IMR-90 (cell line): ENCODE measurements around the gene POLG2. TPM values are rescaled to one million over a fixed set of nuclear protein-coding genes. Genes with fewer than 3 reads are reported as not detected.

Source experiments
- ATAC-seq: fragments of 200-7000 bp; cut with Tn5 transposase; 2 replicates; pipeline ENCODE4 v1.9.1; 2020; ENCODE audit warnings: low read depth, mild to moderate bottlenecking, moderate library complexity
- BruUV-seq: library from RNA; stranded (reverse); fragments of 400-500 nt; replicated peaks from 2 replicates; lab custom pipeline; 2021; lab: Mats Ljungman, UMichigan
- CTCF ChIA-PET: fragments of 300-600 bp; formaldehyde crosslinking; extraction: SDS; loops from one replicate; lab custom pipeline; 2021; ENCODE audit warnings: antibody characterized with exemption; lab: Yijun Ruan, JAX
- POLR2A ChIA-PET: fragments of 300-600 bp; sonication (Branson Sonifier 250); formaldehyde crosslinking; loops from one replicate; lab custom pipeline; 2022; ENCODE audit warnings: antibody characterized with exemption; ENCODE audit not compliant: unreplicated experiment; lab: Charles Lee
- DNase-seq: peaks from one replicate; pipeline ENCODE4 v3.0.0; 2013
- H2AFZ ChIP-seq: replicated peaks from 2 replicates; pipeline ENCODE3; 2013; ENCODE audit warnings: low read length, mild to moderate bottlenecking; ENCODE audit not compliant: poor library complexity
- H2AK5ac ChIP-seq: 2 replicates; pipeline ENCODE4 v1.6.1; 2013; ENCODE audit warnings: low read depth, low read length, inconsistent platforms
- H2AK9ac ChIP-seq: replicated peaks from 2 replicates; pipeline ENCODE3; 2013; ENCODE audit warnings: mild to moderate bottlenecking, low read depth, low read length, moderate library complexity; ENCODE audit not compliant: poor library complexity
- H2BK120ac ChIP-seq: 2 replicates; pipeline ENCODE4 v1.6.1; 2013; ENCODE audit warnings: low read depth, low read length, inconsistent platforms
- H2BK15ac ChIP-seq: 3 replicates; pipeline ENCODE4 v1.6.1; 2013; ENCODE audit warnings: low read depth, low read length, inconsistent platforms
- H2BK20ac ChIP-seq: 2 replicates; pipeline ENCODE4 v1.6.1; 2013; ENCODE audit warnings: low read depth, mild to moderate bottlenecking, inconsistent platforms, low read length, moderate library complexity
- H2BK5ac ChIP-seq: 2 replicates; pipeline ENCODE4 v1.6.1; 2013; ENCODE audit warnings: mild to moderate bottlenecking, low read depth, low read length, inconsistent platforms; ENCODE audit not compliant: poor library complexity, severe bottlenecking
- H3K14ac ChIP-seq: replicated peaks from 2 replicates; pipeline ENCODE4 v1.6.1; 2013; ENCODE audit warnings: low read depth, low read length, inconsistent platforms
- H3K18ac ChIP-seq: 2 replicates; pipeline ENCODE4 v1.6.1; 2013; ENCODE audit warnings: low read depth, low read length, control low read depth
- H3K23ac ChIP-seq: 2 replicates; pipeline ENCODE4 v1.6.1; 2013; ENCODE audit warnings: low read depth, low read length, inconsistent platforms
- H3K27ac ChIP-seq: 2 replicates; pipeline ENCODE4 v1.5.1; 2013; ENCODE audit warnings: mild to moderate bottlenecking, control low read depth, low read length; ENCODE audit not compliant: insufficient read depth
- H3K27me3 ChIP-seq: 2 replicates; pipeline ENCODE4 v1.6.1; 2013; ENCODE audit warnings: low read length; ENCODE audit not compliant: control insufficient read depth, insufficient read depth
- H3K36me3 ChIP-seq: 2 replicates; pipeline ENCODE4 v1.6.1; 2013; ENCODE audit warnings: low read length, mixed read lengths; ENCODE audit not compliant: control insufficient read depth, insufficient read depth
- H3K4ac ChIP-seq: 2 replicates; pipeline ENCODE4 v1.6.1; 2013; ENCODE audit warnings: low read depth, low read length, inconsistent platforms
- H3K4me1 ChIP-seq: 2 replicates; pipeline ENCODE4 v1.6.1; 2013; ENCODE audit warnings: low read length, mixed read lengths; ENCODE audit not compliant: control insufficient read depth, insufficient read depth
- H3K4me2 ChIP-seq: 2 replicates; pipeline ENCODE4 v1.6.1; 2013; ENCODE audit warnings: low read depth, mild to moderate bottlenecking, control low read depth, low read length, moderate library complexity
- H3K4me3 ChIP-seq: 2 replicates; pipeline ENCODE4 v1.5.1; 2013; ENCODE audit warnings: low read depth, mild to moderate bottlenecking, control low read depth, low read length, moderate library complexity; ENCODE audit not compliant: insufficient read depth
- H3K56ac ChIP-seq: 2 replicates; pipeline ENCODE4 v1.6.1; 2013; ENCODE audit warnings: low read length, inconsistent platforms; ENCODE audit not compliant: insufficient read depth; ENCODE audit errors: extremely low read depth
- H3K79me1 ChIP-seq, 2 experiments: 2 replicates each; pipeline ENCODE4 v1.6.1; 2013; ENCODE audit warnings: low read length in 2 of 2, inconsistent platforms in 1 of 2, low read depth in 1 of 2
- H3K9ac ChIP-seq: 2 replicates; pipeline ENCODE4 v1.6.1; 2013; ENCODE audit warnings: low read depth, low read length, control low read depth
- H3K9me1 ChIP-seq: 2 replicates; pipeline ENCODE4 v1.6.1; 2013; ENCODE audit warnings: low read length, inconsistent platforms; ENCODE audit not compliant: insufficient read depth
- H3K9me3 ChIP-seq: 2 replicates; pipeline ENCODE4 v1.6.1; 2013; ENCODE audit warnings: low read length; ENCODE audit not compliant: control insufficient read depth, insufficient read depth
- H4K20me1 ChIP-seq: 2 replicates; pipeline ENCODE4 v1.6.1; 2013; ENCODE audit warnings: low read length, inconsistent platforms; ENCODE audit not compliant: insufficient read depth
- H4K5ac ChIP-seq: 2 replicates; pipeline ENCODE4 v1.6.1; 2013; ENCODE audit warnings: mild to moderate bottlenecking, low read depth, low read length, control low read depth
- H4K8ac ChIP-seq, 2 experiments: 2 replicates each; pipeline ENCODE4 v1.6.1; 2013; ENCODE audit warnings: low read depth in 2 of 2, low read length in 2 of 2, control low read depth in 1 of 2, inconsistent platforms in 1 of 2
- H4K91ac ChIP-seq: 2 replicates; pipeline ENCODE4 v1.6.1; 2013; ENCODE audit warnings: low read depth, low read length, inconsistent platforms; ENCODE audit not compliant: insufficient read depth
- BHLHE40 ChIP-seq: fragments of 150-350 bp; IDR thresholded peaks from 2 replicates; pipeline ENCODE4 v1.6.1; 2016; ENCODE audit warnings: mild to moderate bottlenecking, low read depth, low read length
- FOS ChIP-seq: fragments of 150-350 bp; IDR thresholded peaks from 2 replicates; pipeline ENCODE4 v1.6.1; 2016; ENCODE audit warnings: low read depth, low read length
- MAFK ChIP-seq: IDR thresholded peaks from 2 replicates; pipeline ENCODE4 v1.6.1; 2012; ENCODE audit warnings: low read depth, low read length, improper control_type of control experiment
- MAZ ChIP-seq: IDR thresholded peaks from 2 replicates; pipeline ENCODE4 v1.6.1; 2012; ENCODE audit warnings: low read depth, mild to moderate bottlenecking, low read length, improper control_type of control experiment, moderate library complexity, borderline replicate concordance
- MXI1 ChIP-seq: IDR thresholded peaks from 2 replicates; pipeline ENCODE4 v1.6.1; 2012; ENCODE audit warnings: low read depth, mild to moderate bottlenecking, low read length, moderate library complexity, borderline replicate concordance
- POLR2A ChIP-seq: IDR thresholded peaks from 2 replicates; pipeline ENCODE4 v1.6.1; 2012; ENCODE audit warnings: mild to moderate bottlenecking, low read depth, low read length
- RFX5 ChIP-seq: IDR thresholded peaks from 2 replicates; pipeline ENCODE4 v1.8.0; 2012; ENCODE audit warnings: low read depth, mild to moderate bottlenecking, low read length, moderate library complexity
- WGBS, 2 experiments: methylation state at CpG; one replicate each; pipeline versions ENCODE4 v1.1.5 to v1.1.7; 2013; ENCODE audit warnings: missing lambda C conversion rate in 2 of 2; ENCODE audit not compliant: insufficient read length in 1 of 2; ENCODE audit errors: extremely low coverage in 2 of 2; 5-methylcytosine and 5-hydroxymethylcytosine counted together
- dilution Hi-C: fragments of 300-500 bp; cut with HindIII; formaldehyde crosslinking; loops from one replicate; pipeline ENCODE4 v1.14.3; 2018; ENCODE audit warnings: low sequenced_read_pairs; ENCODE audit not compliant: unreplicated experiment
- in situ Hi-C: fragments of 300-500 bp; cut with MboI; formaldehyde crosslinking; loops from 3 replicates; pipeline ENCODE4 v1.14.3; 2019; ENCODE audit warnings: low sequenced_read_pairs, inconsistent platforms, mixed read lengths
- intact Hi-C: fragments of 100-400 bp; cut with micrococcal nuclease; formaldehyde crosslinking; loops from 2 replicates; pipeline ENCODE4 v1.10.0; 2022
- polyA plus RNA-seq, 3 experiments: library from polyadenylated mRNA; depleted of rRNA; stranded (reverse); fragments of >200 nt; gene quantifications; 2 replicates each; pipeline ENCODE4 v1.2.3, GENCODE V29; 2012; ENCODE audit warnings: low replicate concordance in 1 of 3
- total RNA-seq: library from RNA; depleted of rRNA; stranded (reverse); fragments of >200 nt; gene quantifications from 2 replicates; pipeline ENCODE4 v1.2.3, GENCODE V29; 2012
- TF ChIP-seq, protein P1 (sequence below): conservative IDR thresholded peaks from 2 replicates; pipeline ENCODE4 v1.5.1; 2012; ENCODE audit warnings: mild to moderate bottlenecking, low read depth, low read length, improper control_type of control experiment
- TF ChIP-seq, protein P2 (sequence below): fragments of 150-350 bp; IDR thresholded peaks from 2 replicates; pipeline ENCODE4 v1.6.1; 2017; ENCODE audit warnings: mild to moderate bottlenecking, antibody characterized with exemption, low read length, low read depth

The POLG2 gene
- total and polyA plus RNA-seq, 2 of the 4 experiments (the other 2 are of a cell fraction) = 7.0 to 7.7 TPM

DNA sequence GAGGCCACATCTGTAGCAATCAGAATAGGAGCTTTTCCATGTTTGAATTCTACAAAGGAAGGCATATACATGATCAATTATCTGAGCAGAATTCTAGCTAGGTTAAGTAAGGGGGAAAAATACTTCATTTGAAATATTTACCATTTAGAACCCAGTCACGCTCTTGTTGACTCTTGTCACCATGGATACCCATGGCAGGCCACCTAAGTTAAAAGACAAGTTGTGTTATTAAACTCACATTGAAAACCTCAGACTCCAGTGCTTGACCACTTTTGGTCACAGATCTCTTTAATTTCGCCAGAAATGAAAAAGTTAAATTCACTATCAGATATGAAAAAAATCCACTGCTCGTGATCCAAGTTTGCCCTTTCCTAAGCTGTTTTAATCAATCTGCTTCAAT is 5.2 kb upstream of the POLG2 start:
- H3K4me1 ChIP-seq = peaks cover 2% of the 10 kb centered on the region; the same call in 1 of the 2 replicates
- ATAC-seq = no peak
- 85% methylated on average over 2 of the region's 3 CpGs; no CpG with 5 or more reads in 1 of the 2 experiments for WGBS, 2 experiments
- H2AFZ ChIP-seq = no peak overlapping the region
- H3K4me3 ChIP-seq = no peak overlapping the region
- H3K4me2 ChIP-seq = no peak overlapping the region
- H3K27me3 ChIP-seq = no peaks in the 10 kb centered on the region
- H3K9me1 ChIP-seq = peaks cover 3% of the 10 kb centered on the region; the same call in 1 of the 2 replicates
- no TSS peak for BruUV-seq
- in situ Hi-C loops = no loop called here
- no peak overlapping the region for H3K23ac ChIP-seq
- H4K8ac ChIP-seq = no peak overlapping the region
- no peak overlapping the region for H2BK15ac ChIP-seq
- dilution Hi-C loops = no loop called here
- no peak overlapping the region for H2BK20ac ChIP-seq
- peaks cover 89% of the 10 kb centered on the region for H4K20me1 ChIP-seq
- no peaks in the 10 kb centered on the region for H3K9me3 ChIP-seq
- TF ChIP-seq RFX5 (no peak), MAFK (no peak), POLR2A (no peak), MAZ (no peak), FOS (no peak), MXI1 (no peak), BHLHE40 (no peak)
- TF ChIP-seq, protein P1, sequence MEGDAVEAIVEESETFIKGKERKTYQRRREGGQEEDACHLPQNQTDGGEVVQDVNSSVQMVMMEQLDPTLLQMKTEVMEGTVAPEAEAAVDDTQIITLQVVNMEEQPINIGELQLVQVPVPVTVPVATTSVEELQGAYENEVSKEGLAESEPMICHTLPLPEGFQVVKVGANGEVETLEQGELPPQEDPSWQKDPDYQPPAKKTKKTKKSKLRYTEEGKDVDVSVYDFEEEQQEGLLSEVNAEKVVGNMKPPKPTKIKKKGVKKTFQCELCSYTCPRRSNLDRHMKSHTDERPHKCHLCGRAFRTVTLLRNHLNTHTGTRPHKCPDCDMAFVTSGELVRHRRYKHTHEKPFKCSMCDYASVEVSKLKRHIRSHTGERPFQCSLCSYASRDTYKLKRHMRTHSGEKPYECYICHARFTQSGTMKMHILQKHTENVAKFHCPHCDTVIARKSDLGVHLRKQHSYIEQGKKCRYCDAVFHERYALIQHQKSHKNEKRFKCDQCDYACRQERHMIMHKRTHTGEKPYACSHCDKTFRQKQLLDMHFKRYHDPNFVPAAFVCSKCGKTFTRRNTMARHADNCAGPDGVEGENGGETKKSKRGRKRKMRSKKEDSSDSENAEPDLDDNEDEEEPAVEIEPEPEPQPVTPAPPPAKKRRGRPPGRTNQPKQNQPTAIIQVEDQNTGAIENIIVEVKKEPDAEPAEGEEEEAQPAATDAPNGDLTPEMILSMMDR = no peak
- TF ChIP-seq, protein P2, sequence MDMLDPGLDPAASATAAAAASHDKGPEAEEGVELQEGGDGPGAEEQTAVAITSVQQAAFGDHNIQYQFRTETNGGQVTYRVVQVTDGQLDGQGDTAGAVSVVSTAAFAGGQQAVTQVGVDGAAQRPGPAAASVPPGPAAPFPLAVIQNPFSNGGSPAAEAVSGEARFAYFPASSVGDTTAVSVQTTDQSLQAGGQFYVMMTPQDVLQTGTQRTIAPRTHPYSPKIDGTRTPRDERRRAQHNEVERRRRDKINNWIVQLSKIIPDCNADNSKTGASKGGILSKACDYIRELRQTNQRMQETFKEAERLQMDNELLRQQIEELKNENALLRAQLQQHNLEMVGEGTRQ = no peak
- CTCF ChIA-PET = no interaction called here
- no peak overlapping the region for H3K27ac ChIP-seq
- DNase-seq = no peak
- no peak overlapping the region for H2BK120ac ChIP-seq
- no peak overlapping the region for H2BK5ac ChIP-seq
- POLR2A ChIA-PET = no interaction called here
- H4K91ac ChIP-seq = no peak overlapping the region
- H2AK9ac ChIP-seq = no peak overlapping the region
- peaks cover 52% of the 10 kb centered on the region for H3K36me3 ChIP-seq
- no peak overlapping the region for H2AK5ac ChIP-seq
- H4K5ac ChIP-seq = no peak overlapping the region
- H3K4ac ChIP-seq = no peak overlapping the region
- no peak overlapping the region for H3K9ac ChIP-seq
- H3K56ac ChIP-seq = no peak overlapping the region
- intact Hi-C loops = no loop called here
- H3K14ac ChIP-seq = no peak overlapping the region
- peaks cover 22 to 51% of the 10 kb centered on the region in 2 experiments for H3K79me1 ChIP-seq
- H3K18ac ChIP-seq = no peak overlapping the region
